Measurements from ENCODE around the gene TRAF4.

Gene TRAF4

DNA sequence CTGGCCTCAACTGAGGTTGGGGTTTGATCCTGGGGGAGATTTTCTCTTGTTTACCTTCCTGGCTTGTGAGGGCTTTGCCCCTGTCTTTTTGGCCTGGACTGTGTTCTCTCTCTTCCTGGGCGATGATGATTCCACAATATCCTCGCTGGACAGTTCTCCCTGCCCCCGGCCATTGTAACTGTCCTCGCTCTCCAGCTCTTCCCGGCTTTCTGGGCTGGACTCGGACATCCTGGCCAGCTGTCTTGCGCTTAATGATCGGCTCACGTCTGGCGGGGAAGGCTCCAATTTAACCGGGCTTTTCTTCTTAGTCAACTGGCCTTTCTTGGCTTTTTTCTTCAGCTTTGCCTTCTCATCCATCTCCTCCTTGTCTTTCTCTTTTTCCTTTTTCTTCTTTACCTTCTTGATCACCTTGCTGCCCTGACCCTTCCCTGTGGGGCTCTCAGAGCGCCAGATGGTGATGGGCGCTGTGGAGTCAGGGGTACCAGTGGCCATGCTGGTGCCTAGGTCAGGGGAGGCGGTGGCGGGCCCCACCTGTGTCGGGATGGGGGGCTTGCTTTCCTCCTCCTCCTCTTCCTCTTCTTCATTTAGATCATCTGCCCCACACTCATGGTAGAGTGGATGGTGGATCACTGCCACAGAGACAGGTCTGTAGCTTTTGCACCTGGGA, 40.1 kb upstream of the TRAF4 start:
- no peak overlapping the region for H3K4me3 ChIP-seq (replicated peaks; ENCODE audit: low read depth, low read length)
- no peak for DNase-seq (ENCODE audit: extremely low read depth, low read depth)
- TF ChIP-seq, protein P1, sequence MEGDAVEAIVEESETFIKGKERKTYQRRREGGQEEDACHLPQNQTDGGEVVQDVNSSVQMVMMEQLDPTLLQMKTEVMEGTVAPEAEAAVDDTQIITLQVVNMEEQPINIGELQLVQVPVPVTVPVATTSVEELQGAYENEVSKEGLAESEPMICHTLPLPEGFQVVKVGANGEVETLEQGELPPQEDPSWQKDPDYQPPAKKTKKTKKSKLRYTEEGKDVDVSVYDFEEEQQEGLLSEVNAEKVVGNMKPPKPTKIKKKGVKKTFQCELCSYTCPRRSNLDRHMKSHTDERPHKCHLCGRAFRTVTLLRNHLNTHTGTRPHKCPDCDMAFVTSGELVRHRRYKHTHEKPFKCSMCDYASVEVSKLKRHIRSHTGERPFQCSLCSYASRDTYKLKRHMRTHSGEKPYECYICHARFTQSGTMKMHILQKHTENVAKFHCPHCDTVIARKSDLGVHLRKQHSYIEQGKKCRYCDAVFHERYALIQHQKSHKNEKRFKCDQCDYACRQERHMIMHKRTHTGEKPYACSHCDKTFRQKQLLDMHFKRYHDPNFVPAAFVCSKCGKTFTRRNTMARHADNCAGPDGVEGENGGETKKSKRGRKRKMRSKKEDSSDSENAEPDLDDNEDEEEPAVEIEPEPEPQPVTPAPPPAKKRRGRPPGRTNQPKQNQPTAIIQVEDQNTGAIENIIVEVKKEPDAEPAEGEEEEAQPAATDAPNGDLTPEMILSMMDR (IDR thresholded peaks at IDR 0.05; ENCODE audit: low read depth, low read length, missing control alignments) = no peak

DNA sequence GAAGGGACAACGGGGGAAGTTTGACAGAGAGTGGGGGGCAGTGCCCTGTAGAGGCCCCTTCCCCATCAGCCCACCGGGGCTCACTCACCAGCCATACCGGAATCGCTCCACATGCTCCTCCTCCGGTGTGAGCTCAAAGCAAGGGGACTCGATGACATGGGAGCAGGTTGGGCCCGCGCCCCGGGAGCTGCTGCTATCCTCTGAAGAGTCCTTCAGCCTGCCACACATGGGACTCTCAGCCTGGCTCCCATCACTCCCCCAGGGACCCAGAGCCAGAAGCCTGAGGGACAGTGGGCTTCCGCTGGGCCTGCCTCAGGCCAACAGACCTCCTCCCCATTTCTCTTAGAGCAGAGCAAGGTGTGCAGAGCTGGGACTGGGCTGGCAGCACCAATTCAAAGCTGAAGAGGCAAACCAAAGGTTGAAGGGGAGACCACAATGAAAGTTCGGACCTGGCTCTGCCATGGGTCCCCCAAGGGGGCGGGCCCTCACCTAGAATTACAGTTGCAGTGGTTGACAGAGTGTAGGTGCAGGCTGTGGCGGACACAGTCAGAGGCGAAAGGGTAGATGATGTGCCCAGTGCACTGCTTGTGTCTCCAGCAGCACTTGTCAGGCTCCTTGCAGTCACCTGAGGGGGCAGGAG, 39.5 kb upstream of the TRAF4 start:
- no peak for DNase-seq (ENCODE audit: extremely low read depth, low read depth)
- TF ChIP-seq, protein P1 (IDR thresholded peaks at IDR 0.05; ENCODE audit: low read depth, low read length, missing control alignments) = no peak
- no peak overlapping the region for H3K4me3 ChIP-seq (replicated peaks; ENCODE audit: low read depth, low read length)

DNA sequence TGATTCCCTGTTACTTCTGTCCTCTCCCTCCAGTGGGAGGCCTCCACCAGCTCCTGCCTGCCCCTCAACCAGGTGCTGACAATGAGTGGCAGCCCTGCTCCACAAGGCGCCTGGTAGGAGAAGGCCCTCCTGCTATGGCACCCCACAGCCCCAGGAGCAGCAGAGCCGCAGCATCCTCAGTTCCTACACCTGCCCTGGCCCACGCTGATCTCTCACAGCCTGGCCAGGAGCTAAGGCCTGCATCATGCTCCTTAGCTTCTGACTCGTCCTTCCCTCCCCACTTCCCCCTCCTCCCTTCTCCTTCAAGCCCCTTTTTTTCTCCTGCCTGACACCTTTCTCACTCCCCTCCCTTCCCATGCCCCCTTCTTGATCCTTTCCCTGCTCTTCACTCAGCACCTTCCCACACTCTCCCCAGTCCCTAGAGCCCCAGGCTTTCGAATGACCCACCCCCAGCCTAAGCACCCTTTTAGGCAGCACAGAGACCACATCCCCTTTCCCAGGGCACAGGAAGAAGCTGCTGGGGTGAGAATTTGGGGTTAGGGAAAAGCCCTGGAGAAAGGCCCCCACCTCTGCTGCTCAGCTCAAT, 38.6 kb upstream of the TRAF4 start:
- H3K4me3 ChIP-seq (replicated peaks; ENCODE audit: low read depth, low read length) = no peak overlapping the region
- no peak for DNase-seq (ENCODE audit: extremely low read depth, low read depth)
- TF ChIP-seq, protein P1 (IDR thresholded peaks at IDR 0.05; ENCODE audit: low read depth, low read length, missing control alignments) = no peak

DNA sequence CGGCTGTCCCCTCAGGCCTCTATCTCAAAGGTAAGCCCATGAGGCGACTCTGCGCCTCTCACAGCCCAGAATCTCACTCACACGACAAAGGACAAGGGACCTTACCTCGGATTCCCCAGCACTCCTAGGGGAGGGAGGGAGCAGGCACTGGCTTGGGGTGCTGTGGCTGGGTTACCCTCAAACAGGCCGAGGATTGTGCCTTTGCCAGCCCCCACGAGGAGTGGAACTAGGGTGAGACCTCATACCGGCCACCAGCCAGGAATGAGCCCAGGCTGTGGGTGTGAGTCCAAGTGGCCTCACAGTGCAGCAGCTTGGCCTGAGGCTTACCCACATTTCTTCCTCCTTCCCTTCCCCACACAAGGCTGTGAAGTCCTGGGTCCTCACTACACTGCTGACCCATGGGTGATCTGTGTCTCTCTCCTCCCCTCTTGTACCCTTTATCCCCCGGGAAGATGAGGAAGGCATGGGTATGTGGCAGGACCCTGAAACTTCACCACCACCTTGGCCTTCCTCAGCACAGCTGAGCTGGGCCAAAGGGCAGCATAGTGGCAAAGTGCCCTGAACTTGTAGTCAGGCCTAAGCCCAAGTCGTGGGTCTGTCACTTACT, 38.0 kb upstream of the TRAF4 start:
- no peak overlapping the region for H3K4me3 ChIP-seq (replicated peaks; ENCODE audit: low read depth, low read length)
- DNase-seq (ENCODE audit: extremely low read depth, low read depth) = no peak
- TF ChIP-seq, protein P1 (IDR thresholded peaks at IDR 0.05; ENCODE audit: low read depth, low read length, missing control alignments) = no peak

DNA sequence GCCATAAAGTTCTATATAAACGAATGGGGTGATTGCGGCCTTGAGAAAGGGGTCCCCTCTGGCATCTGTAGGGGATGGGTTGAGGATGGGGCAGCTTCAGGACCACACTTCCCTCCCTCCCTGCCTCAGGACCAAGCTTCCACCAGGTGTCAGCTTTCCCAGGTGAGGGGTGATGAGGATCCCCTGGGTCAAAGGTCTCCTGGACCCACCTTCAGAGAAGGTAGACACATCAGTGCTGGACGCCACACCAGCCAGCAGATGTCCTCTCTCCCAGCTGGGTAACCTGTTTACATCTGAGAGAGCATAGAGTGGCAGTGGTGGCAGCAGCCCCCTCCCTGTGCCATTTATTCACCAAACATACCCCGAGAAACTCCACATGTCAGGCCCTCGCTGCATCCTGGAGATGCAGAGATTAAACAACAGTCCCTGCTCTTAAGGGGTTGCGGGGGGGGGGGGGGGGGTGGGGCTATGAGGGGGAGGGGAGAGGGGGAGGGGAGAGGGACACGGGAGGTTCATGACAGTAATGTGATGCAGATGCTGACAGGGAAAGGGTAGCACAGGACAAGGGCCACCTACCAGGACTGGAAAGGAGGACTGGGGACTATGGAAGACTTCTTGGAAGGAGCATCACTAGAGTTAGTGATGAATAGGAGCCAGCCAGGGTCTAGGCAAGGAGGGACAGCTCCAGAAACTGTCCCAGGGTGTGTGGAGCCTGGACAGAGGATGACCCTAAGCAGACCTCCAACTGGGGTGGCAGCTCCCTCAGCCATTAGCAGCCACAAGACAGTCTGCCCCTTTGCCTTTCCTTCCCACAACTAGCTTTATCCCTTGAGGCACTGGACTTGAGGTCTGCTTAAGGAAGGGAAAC, 37.1 kb upstream of the TRAF4 start:
- TF ChIP-seq, protein P1 (IDR thresholded peaks at IDR 0.05; ENCODE audit: low read depth, low read length, missing control alignments) = no peak
- no peak for DNase-seq (ENCODE audit: extremely low read depth, low read depth)
- no peak overlapping the region for H3K4me3 ChIP-seq (replicated peaks; ENCODE audit: low read depth, low read length)

DNA sequence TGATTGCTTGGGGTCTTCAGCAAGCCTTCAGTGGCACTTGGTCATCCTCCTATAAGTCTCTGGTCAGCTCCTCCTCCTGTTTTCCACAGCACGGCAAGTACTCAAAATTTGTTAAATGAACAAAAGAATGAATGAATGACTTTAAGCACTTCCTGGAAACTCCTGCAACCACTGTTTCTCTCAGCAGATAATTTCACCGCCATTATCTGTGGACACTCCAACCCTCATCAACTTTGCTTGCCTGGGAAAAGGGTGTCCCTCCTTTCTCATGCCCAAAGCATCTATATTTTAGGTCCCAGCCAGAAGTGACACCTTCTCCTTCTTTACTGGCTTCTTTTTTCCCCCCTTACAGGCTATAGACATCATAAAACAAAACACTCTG, 36.5 kb upstream of the TRAF4 start:
- DNase-seq (ENCODE audit: extremely low read depth, low read depth) = no peak

More for the DNA sequence above, 36.5 kb upstream of the TRAF4 start:
- H3K4me3 ChIP-seq (replicated peaks; ENCODE audit: low read depth, low read length) = no peak overlapping the region
- TF ChIP-seq, protein P1 (IDR thresholded peaks at IDR 0.05; ENCODE audit: low read depth, low read length, missing control alignments) = no peak

Data from HFF-Myc (cell line).